ENCODE data around the gene TMPRSS11A.

DNA sequence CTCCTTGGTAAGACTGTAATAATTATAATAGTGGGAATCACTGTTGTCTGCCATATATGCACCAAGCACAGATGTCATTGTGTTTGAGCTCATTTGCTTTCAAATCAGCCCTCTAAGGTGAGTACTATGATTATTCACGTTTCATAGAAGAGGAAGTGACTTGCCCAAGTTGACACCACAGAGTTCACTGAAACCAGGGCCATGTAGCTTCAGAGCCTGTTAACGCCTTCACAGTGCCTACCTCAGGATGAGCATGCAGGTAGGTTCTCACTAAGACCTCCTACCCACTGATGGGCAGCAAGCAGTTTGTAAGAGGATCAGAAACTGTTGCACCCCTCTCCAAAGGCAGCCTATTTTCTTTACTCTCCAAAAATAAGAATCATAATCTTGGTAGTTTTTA is 27.4 kb downstream of the TMPRSS11A start:
- no peak for TF ChIP-seq POLR2A (IDR thresholded peaks at IDR 0.05)
- TF ChIP-seq, protein P1, sequence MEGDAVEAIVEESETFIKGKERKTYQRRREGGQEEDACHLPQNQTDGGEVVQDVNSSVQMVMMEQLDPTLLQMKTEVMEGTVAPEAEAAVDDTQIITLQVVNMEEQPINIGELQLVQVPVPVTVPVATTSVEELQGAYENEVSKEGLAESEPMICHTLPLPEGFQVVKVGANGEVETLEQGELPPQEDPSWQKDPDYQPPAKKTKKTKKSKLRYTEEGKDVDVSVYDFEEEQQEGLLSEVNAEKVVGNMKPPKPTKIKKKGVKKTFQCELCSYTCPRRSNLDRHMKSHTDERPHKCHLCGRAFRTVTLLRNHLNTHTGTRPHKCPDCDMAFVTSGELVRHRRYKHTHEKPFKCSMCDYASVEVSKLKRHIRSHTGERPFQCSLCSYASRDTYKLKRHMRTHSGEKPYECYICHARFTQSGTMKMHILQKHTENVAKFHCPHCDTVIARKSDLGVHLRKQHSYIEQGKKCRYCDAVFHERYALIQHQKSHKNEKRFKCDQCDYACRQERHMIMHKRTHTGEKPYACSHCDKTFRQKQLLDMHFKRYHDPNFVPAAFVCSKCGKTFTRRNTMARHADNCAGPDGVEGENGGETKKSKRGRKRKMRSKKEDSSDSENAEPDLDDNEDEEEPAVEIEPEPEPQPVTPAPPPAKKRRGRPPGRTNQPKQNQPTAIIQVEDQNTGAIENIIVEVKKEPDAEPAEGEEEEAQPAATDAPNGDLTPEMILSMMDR (IDR thresholded peaks at IDR 0.05) = no peak
